HG02970 (cell line): ENCODE data around the gene OSBPL5.
"Not testable (repeated sequence)": the region's sequence is repeated elsewhere in the genome, so short reads cannot be mapped to it uniquely, and the experiment has no call there.

Experiments
- ATAC-seq: cut with Tn5 transposase; IDR thresholded peaks from one replicate; pipeline ENCODE4 v1.9.1; 2021; ENCODE audit warnings: mild to moderate bottlenecking, moderate library complexity, moderate number of reproducible peaks; ENCODE audit not compliant: unreplicated experiment, low FRiP score

Gene OSBPL5

GRCh38 chr11:3063432-3063831 is 101.7 kb downstream of the OSBPL5 start:
- ATAC-seq = not testable (repeated sequence)

- no peak for ATAC-seq
Measured at GRCh38 chr11:3060436-3061025, 104.6 kb downstream of the OSBPL5 start.

- ATAC-seq = no peak
Measured at GRCh38 chr11:3058753-3059664, 106.1 kb downstream of the OSBPL5 start.

DNA sequence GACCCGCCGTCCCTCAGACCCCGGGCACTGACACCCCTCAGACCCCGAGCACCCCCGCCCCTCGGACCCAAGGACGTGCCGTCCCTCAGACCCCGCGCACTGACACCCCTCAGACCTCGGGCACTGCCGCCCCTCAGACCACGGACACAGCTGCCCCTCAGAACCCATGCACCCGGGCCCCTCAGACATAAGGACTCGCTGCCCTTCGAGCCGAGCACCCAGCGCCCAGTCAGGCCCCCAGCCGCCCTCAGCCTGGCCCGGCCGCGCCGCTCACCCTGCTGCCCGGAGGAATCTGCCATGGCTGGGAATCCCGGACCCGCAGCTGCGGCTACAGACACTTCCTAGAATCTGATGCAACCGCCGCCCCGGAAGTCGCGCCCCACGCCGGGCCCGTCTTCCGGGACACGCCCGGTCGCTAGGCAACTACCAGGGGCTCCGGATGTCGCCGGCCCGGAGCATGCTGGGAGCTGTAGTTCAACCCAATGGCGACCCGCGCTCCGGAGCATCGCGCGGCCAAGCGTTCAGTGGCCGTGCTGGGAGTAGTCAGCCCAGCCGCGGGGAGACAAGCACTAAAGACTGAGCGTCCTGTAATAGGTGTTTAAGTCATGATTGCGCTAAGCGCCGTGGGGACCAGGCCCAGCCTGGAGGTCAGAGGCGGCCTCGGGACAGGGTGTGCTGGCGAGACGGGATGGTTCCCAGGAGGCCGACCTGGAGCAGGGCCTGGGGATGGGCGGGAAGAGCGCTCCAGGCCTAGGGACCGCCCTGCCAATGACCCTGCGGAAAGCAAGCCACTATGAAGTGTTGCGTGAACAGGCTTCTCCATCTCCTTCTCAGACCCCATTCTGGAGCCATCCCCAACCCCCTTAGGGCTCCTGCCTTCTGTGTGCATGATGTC is 107.8 kb downstream of the OSBPL5 start, which contains the start of gene CARS1:
TSS of gene CARS1 (minus strand) at position 355 of the 895 bp plus-strand sequence. CDS start at position 299, 56 bp downstream.
- ATAC-seq = peak; percentile 89

DNA sequence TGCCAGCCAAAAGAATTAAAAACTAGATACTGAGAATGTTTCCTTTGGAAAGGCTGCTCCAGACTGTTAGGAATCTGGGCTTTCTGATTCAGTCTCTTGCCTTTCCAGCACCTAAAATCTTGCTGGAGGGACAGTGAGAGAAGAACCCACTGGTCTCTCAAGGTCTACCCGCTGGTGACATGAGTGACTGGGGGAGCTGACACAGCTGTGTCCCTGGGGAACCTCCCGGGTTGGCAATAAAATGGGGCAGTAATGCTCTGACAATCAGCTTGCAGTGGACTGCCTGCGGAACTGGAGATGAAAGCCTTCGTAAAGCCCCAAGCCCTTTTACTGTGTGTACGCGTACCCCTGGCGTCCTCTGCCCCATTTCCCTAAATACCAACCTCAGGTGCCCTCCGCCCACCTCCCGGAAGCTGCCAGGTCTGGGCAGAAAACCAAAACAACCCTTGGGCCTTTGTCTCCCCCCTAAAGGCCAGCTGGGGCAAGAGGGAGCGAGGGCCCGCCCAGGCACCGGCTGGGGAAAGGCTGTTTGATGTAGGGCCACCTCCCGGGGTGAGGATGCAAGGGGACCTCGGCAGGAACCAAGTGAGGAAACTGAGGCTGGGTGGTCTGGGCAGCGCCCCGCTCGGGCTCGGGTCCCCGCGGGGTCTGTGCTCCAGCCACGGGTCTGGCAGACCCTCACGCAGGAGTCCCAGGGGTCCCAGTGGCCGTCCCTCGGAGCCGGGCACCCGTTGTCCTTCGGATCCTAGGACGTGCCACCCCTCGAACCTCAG is 108.6 kb downstream of the OSBPL5 start:
- no peak for ATAC-seq

GRCh38 chr11:3055891-3056290 is 109.2 kb downstream of the OSBPL5 start:
- ATAC-seq = no peak

DNA sequence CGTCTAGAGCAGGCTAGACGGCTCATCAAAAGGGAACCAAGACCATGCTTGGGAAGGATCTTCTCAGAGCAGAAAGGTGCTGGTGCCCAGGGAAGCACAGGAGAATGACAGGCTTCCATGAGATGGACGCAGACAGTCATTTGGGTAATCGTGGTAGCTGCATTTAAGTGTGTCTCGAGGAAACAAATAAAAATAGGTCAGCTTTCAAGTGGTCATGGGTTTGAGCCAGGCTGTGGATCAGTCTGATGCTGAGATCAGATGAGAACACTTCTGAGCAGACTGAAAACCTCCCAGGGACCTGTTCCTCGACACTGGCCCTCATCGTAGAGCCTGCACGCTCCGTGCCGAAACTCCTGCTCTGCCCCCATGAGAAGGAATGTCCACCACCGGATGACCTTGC is 112.5 kb downstream of the OSBPL5 start:
- ATAC-seq = no peak

- no peak for ATAC-seq
Measured at GRCh38 chr11:3052109-3052479, 113.0 kb downstream of the OSBPL5 start.

- ATAC-seq = no peak
Measured at GRCh38 chr11:3051196-3052108, 113.7 kb downstream of the OSBPL5 start.

DNA sequence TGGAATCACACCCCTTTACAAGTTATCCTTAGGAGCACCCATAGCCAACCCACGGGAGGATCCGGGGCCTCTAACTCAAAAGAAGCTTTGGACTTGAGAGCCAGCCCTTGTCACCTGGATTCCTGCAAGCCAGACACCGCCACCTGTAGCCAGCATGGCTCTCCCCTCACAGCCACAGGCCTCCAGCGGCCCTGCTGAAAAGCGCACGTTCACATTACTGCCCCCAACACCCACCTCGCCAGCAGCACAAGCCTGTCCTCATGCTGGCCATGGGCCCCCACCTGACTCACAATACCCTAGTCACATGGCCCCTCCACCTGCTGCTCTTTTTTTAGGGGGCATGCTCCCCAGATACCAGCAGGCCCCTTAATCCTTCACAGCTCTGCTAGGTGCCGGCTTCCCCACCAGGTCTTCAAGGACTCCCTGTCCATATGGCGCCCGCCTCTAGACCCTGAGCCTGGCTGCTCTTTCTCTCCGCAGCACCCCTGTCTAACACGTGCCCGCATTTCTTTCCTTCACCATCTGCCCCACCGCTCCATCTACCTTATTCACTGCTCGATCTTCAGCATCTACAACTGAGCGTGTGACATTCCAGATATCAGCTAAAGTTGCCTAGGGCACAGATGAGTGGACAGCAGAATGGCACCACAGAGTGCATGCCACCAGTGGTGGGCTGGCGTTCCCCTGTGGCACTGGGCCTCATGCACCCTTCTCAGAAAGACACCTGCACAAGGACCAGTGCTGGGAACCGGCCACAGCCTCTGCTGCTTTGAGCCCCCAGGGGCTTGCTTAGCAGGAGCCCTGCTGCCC is 114.5 kb downstream of the OSBPL5 start:
- ATAC-seq = no peak

GRCh38 chr11:3049430-3050243 is 115.5 kb downstream of the OSBPL5 start:
- ATAC-seq = no peak

DNA sequence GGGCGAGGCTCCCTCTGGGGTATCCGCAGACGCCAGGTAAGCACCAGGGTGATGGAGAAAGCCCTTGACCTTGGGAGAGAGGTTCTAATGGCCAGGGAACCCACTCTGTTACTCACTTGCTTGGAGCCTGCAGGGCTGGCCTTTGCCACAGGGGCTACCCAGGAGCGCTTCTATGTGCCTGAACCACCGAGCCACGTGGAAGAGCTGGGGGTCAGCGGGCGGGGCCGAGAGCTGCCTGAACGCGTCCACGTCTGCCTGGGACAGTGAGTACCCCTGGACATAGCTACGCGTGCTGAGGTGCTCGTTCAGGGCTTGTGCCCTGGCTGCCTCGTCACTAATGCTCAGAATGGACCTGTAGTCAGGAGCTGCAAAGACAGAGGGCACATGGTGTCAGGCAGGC is 117.5 kb downstream of the OSBPL5 start:
- no peak for ATAC-seq

DNA sequence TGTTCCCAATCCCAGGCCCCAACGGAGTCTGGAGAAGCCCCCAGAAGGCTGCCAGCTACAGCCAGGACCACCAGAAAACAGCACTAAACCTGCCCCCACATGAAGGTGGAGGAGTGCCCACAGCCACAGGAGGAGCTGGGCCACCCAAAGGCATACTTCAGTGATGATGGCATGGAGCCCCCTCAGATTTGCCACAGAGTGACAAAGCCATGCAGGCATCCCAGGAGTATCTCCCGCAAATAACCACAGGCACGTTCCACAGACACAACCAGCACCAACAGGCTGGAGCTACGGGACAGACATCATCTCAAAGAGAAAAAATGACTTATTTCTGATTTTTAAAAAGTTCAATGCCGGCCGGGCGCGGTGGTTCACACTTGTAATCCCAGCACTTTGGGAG is 118.5 kb downstream of the OSBPL5 start:
- no peak for ATAC-seq

DNA sequence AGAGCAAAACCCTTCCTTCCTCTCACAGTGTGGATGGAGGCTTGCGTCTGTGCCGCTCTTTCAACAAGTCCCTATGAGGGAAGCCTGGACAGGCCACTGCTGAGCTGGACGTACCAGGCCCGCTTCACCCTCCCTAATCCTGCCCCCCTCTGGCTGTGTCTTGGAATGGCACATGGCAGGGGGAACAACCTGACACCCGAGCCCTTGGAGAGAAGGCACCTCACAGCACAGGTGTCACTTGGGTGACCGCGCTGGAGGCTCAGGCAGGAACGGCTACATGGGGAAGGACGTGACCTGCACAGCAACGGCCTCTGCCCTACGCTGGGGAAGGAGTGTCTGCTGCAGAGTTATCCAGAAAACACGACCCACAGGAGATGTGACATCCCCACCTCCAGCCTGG is 118.9 kb downstream of the OSBPL5 start:
- no peak for ATAC-seq

DNA sequence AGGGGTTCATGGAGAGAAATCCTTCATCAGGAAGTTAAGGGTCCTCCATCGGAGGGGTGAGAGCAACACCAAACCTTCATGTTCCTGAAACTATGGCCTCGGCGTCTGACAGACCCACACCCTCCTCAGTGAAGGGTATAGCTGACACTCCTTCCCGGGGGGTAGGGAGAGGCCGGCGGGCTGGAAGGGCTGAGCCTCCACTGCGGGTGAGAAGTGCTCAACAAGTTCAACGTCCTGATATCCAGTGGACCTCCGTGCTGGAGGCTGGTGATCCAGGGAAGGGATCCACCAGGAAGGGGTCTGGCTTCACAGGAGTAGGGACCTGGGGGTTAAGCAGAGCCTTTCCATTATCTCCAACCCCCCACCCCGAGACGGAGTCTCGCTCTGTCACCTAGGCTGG is 120.2 kb downstream of the OSBPL5 start:
- ATAC-seq = no peak

- ATAC-seq = no peak
Measured at GRCh38 chr11:3044004-3044403, 121.1 kb downstream of the OSBPL5 start.

DNA sequence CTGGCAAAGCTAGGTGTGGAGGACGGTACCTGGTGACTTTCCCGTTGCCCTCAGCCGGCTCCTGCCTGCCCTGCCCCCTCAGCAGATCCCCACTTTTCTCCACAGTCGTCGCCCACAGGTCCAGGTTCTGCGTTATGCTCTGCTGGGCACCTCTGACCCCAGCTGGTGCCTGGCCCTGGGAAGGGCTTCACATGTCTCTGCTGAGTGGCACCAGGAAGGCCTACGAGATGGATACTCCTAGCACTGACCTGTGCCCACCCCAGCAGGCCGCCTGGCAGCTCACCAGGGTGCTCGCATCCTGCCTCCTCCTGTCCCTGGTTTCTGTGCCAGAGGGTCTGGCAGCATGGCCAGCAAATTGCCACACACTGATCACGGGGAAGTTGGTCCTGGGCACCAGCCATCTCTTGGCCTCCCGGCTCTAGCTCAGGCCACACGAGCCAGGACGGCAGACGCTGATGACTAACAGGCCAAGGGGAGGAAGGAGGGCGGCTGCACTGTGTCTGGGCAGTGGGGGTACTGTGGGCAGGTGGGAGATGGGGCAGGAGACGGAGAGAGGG is 121.7 kb downstream of the OSBPL5 start:
- ATAC-seq = no peak
